HG03378 (cell line): ENCODE measurements around the gene PTPN1.
"Not testable (repeated sequence)": the region's sequence is repeated elsewhere in the genome, so short reads cannot be mapped to it uniquely, and the experiment has no call there.

Experiments
- ATAC-seq: cut with Tn5 transposase; IDR thresholded peaks from one replicate; pipeline ENCODE4 v1.9.1; 2021; ENCODE audit warnings: mild to moderate bottlenecking, moderate library complexity; ENCODE audit not compliant: unreplicated experiment

The PTPN1 gene

GRCh38 chr20:50587291-50587961 lies 77.2 kb downstream of the PTPN1 start:
- no peak for ATAC-seq

GRCh38 chr20:50588034-50588736 lies 78.0 kb downstream of the PTPN1 start:
- no peak for ATAC-seq

GRCh38 chr20:50589548-50590347 lies 79.6 kb downstream of the PTPN1 start:
- ATAC-seq = no peak

GRCh38 chr20:50590348-50590664 lies 80.1 kb downstream of the PTPN1 start:
- no peak for ATAC-seq

- no peak for ATAC-seq
These were observed 81.2 kb downstream of the PTPN1 start for GRCh38 chr20:50591233-50591852.

GRCh38 chr20:50592282-50593004 lies 82.3 kb downstream of the PTPN1 start:
- ATAC-seq = no peak

- ATAC-seq = no peak
These were observed 82.8 kb downstream of the PTPN1 start for GRCh38 chr20:50593005-50593335.

- no peak for ATAC-seq
These were observed 84.0 kb downstream of the PTPN1 start for GRCh38 chr20:50594231-50594590.

GRCh38 chr20:50594591-50595432 lies 84.6 kb downstream of the PTPN1 start:
- ATAC-seq = no peak

GRCh38 chr20:50595433-50595895 lies 85.3 kb downstream of the PTPN1 start:
- ATAC-seq = no peak

GRCh38 chr20:50595988-50596693 lies 86.0 kb downstream of the PTPN1 start:
- no peak for ATAC-seq

GRCh38 chr20:50596694-50597021 lies 86.5 kb downstream of the PTPN1 start:
- ATAC-seq = no peak

GRCh38 chr20:50597406-50597969 lies 87.3 kb downstream of the PTPN1 start:
- ATAC-seq = no peak

GRCh38 chr20:50598074-50598473 lies 87.9 kb downstream of the PTPN1 start:
- no peak for ATAC-seq

GRCh38 chr20:50598768-50599167 lies 88.6 kb downstream of the PTPN1 start:
- not testable (repeated sequence) for ATAC-seq

GRCh38 chr20:50600281-50600895 lies 90.2 kb downstream of the PTPN1 start:
- no peak for ATAC-seq

- no peak for ATAC-seq
These were observed 91.6 kb downstream of the PTPN1 start for GRCh38 chr20:50601511-50602431.
